ENCODE data around the gene LRRFIP1.

The LRRFIP1 gene

GRCh38 chr2:237791977-237792727, 164.8 kb downstream of the LRRFIP1 start:
- DNase-seq, result peak; percentile 11

GRCh38 chr2:237797253-237797652, 169.9 kb downstream of the LRRFIP1 start:
- DNase-seq, result no peak

GRCh38 chr2:237798236-237799059, 171.1 kb downstream of the LRRFIP1 start, which contains the start of gene RBM44:
Gene RBM44 (plus strand): TSS chr2:237798779. CDS start chr2:237813610, 14,831 bp downstream.
- DNase-seq, result no peak

- DNase-seq, result no peak
These were observed 171.7 kb downstream of the LRRFIP1 start for GRCh38 chr2:237799060-237799428.

- no peak for DNase-seq
These were observed 174.1 kb downstream of the LRRFIP1 start for GRCh38 chr2:237801466-237801865.

- no peak for DNase-seq
These were observed 178.9 kb downstream of the LRRFIP1 start for GRCh38 chr2:237806334-237806733.

- DNase-seq, result no peak
These were observed 188.2 kb downstream of the LRRFIP1 start for GRCh38 chr2:237815637-237816036.

- DNase-seq, result no peak
These were observed 189.1 kb downstream of the LRRFIP1 start for GRCh38 chr2:237816531-237816930.

- peak; percentile 78 for DNase-seq
These were observed 190.7 kb downstream of the LRRFIP1 start for GRCh38 chr2:237818066-237818473.

GRCh38 chr2:237819231-237819630, 191.8 kb downstream of the LRRFIP1 start:
- DNase-seq, result peak; percentile 10

GRCh38 chr2:237820421-237820820, 193.0 kb downstream of the LRRFIP1 start:
- no peak for DNase-seq

- no peak for DNase-seq
These were observed 196.2 kb downstream of the LRRFIP1 start for GRCh38 chr2:237823544-237823943.

- no peak for DNase-seq
These were observed 196.7 kb downstream of the LRRFIP1 start for GRCh38 chr2:237824085-237824484.

- no peak for DNase-seq
These were observed 200.1 kb downstream of the LRRFIP1 start for GRCh38 chr2:237827421-237827987.
